Activated naive CD4-positive, alpha-beta T cell (primary cell): ENCODE results near the gene MOB3A.
A peak's percentile ranks its signal among the peaks of the same experiment; 100 is the strongest.

Source experiments
- DNase-seq, 4 experiments: peaks; one replicate each; lab custom pipeline; 2025; lab: John Stamatoyannopoulos, UW

The MOB3A gene

GRCh38 chr19:2081873-2082810 lies 14.0 kb downstream of the MOB3A start:
- peak in 1 of 4 experiments; percentile 13 for DNase-seq

GRCh38 chr19:2080336-2080988 lies 15.7 kb downstream of the MOB3A start:
- DNase-seq: no peak

- no peak for DNase-seq
These were observed 16.2 kb downstream of the MOB3A start for GRCh38 chr19:2079865-2080301.

- DNase-seq: no peak
These were observed 16.9 kb downstream of the MOB3A start for GRCh38 chr19:2079076-2079864.

GRCh38 chr19:2077833-2078619 lies 18.1 kb downstream of the MOB3A start:
- DNase-seq: no peak

- DNase-seq: no peak
These were observed 18.7 kb downstream of the MOB3A start for GRCh38 chr19:2077398-2077797.

GRCh38 chr19:2076526-2076944 lies 19.6 kb downstream of the MOB3A start:
- no peak for DNase-seq

GRCh38 chr19:2072757-2073551 lies 23.2 kb downstream of the MOB3A start:
- DNase-seq: no peak

- DNase-seq: no peak
These were observed 25.0 kb downstream of the MOB3A start for GRCh38 chr19:2070986-2071673.

GRCh38 chr19:2070436-2070827 lies 25.7 kb downstream of the MOB3A start:
- DNase-seq: no peak

GRCh38 chr19:2064788-2065524 lies 31.2 kb downstream of the MOB3A start:
- no peak for DNase-seq

- no peak for DNase-seq
These were observed 31.7 kb downstream of the MOB3A start for GRCh38 chr19:2064395-2064787.

- no peak for DNase-seq
These were observed 32.3 kb downstream of the MOB3A start for GRCh38 chr19:2063824-2064223.

- no peak for DNase-seq
These were observed 33.4 kb downstream of the MOB3A start for GRCh38 chr19:2062770-2063169.

- DNase-seq: no peak
These were observed 33.8 kb downstream of the MOB3A start for GRCh38 chr19:2062389-2062729.

- DNase-seq: peak; percentile 98 to 100 (median 99)
These were observed 34.4 kb downstream of the MOB3A start for GRCh38 chr19:2061495-2062388.

GRCh38 chr19:2060884-2061494 lies 35.1 kb downstream of the MOB3A start:
- DNase-seq: peak in 1 of 4 experiments; percentile 62
